GM19099 (cell line): ENCODE data around the gene SH2D6.

ENCODE experiments used
- POLR2A ChIP-seq: IDR thresholded peaks from 3 replicates; pipeline ENCODE4 v1.6.1; 2011; ENCODE audit warnings: low read depth; ENCODE audit not compliant: insufficient read length; ENCODE audit errors: extremely low read depth

Gene SH2D6

GRCh38 chr2:85410584-85411404, 7.7 kb upstream of the SH2D6 start:
- no peak for TF ChIP-seq POLR2A

- TF ChIP-seq POLR2A = no peak
These were observed 7.1 kb upstream of the SH2D6 start for GRCh38 chr2:85411405-85411748.

- TF ChIP-seq POLR2A = no peak
These were observed 4.7 kb upstream of the SH2D6 start for GRCh38 chr2:85413592-85414420.

GRCh38 chr2:85414761-85415553, 3.6 kb upstream of the SH2D6 start:
- no peak for TF ChIP-seq POLR2A

GRCh38 chr2:85415980-85416650, 2.4 kb upstream of the SH2D6 start:
- TF ChIP-seq POLR2A = no peak

- TF ChIP-seq POLR2A = no peak
These were observed 628 bp downstream of the SH2D6 start for GRCh38 chr2:85419009-85419675.

- TF ChIP-seq POLR2A = peak; percentile 32
These were observed 2.2 kb downstream of the SH2D6 start for GRCh38 chr2:85420536-85421259.

- no peak for TF ChIP-seq POLR2A
These were observed 3.0 kb downstream of the SH2D6 start for GRCh38 chr2:85421260-85422071.

- no peak for TF ChIP-seq POLR2A
These were observed 3.6 kb downstream of the SH2D6 start for GRCh38 chr2:85422072-85422457.

- TF ChIP-seq POLR2A = no peak
These were observed 5.0 kb downstream of the SH2D6 start for GRCh38 chr2:85423525-85423924.

GRCh38 chr2:85425588-85425987, 7.1 kb downstream of the SH2D6 start:
- no peak for TF ChIP-seq POLR2A

GRCh38 chr2:85427300-85427835, 8.9 kb downstream of the SH2D6 start:
- TF ChIP-seq POLR2A = no peak
